Panc1 (cell line): ENCODE data around the gene ATG13.

Experiments used
- CTCF ChIP-seq: fragments of 450-650 bp; IDR thresholded peaks from 2 replicates; pipeline ENCODE4 v1.5.1; 2017; ENCODE audit warnings: mild to moderate bottlenecking
- POLR2AphosphoS5 ChIP-seq: IDR thresholded peaks from 2 replicates; pipeline ENCODE4 v1.6.1; 2012; ENCODE audit warnings: mild to moderate bottlenecking, low read depth, low read length, moderate library complexity
- REST ChIP-seq, 2 experiments: IDR thresholded peaks; 2 replicates each; pipeline ENCODE4 v1.6.1; 2011 to 2012; ENCODE audit warnings: low read depth in 2 of 2, control low read depth in 1 of 2, low read length in 1 of 2, mild to moderate bottlenecking in 1 of 2, moderate library complexity in 1 of 2; ENCODE audit not compliant: insufficient read depth in 1 of 2
- SIN3A ChIP-seq: IDR thresholded peaks from 2 replicates; pipeline ENCODE4 v1.6.1; 2012; ENCODE audit warnings: low read depth, mild to moderate bottlenecking, low read length, moderate library complexity, borderline replicate concordance; ENCODE audit not compliant: insufficient read depth
- TCF7L2 ChIP-seq: IDR thresholded peaks from 2 replicates; pipeline ENCODE4 v1.6.1; 2011; ENCODE audit warnings: mild to moderate bottlenecking, low read depth, low read length, inconsistent platforms

- no peak for TF ChIP-seq CTCF
- TF ChIP-seq POLR2AphosphoS5, result no peak
- TF ChIP-seq REST (IDR thresholded peaks at IDR 0.05; ENCODE audit: insufficient read depth in 1 of 2, low read depth in 2 of 2, low read length in 1 of 2), result no peak
- TF ChIP-seq TCF7L2, result no peak
- no peak for TF ChIP-seq SIN3A
These were observed 1.5 kb downstream of the ATG13 start for GRCh38 chr11:46618837-46619236.
